Measurements from ENCODE around the gene PRDM16.

DNA sequence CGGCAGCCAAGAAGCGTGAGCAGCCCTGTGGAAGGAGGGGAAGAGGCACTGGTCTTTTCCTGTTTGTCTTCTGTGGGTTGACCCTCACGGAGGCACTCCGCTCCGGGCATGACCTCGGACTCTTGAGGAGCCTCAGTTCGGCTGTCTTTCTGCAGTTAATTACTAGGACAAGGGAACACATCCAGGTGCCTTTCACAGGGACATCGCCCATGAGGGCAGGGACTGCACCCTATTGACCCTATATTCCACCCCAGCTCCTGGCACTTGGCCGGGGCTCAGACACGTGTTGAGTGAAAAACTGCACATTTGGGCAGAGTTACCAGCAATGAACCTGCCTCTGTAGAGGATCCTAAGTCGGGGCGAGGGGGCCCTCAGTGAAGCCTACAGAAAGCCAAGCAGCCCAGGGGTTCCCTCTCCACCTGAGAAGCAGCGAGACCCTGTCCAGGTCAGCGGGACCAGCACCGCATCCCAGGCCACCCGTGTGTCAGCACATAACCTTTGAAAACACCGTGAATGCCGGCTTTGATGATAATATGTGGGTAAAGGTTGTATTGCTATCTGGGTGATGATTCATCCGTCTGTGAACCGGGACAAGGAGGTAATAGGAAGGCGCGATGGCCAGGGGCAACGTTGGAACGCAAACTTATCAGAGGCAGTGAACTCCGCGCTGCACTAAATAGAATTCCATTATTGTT lies 224.0 kb downstream of the PRDM16 start:
- TF ChIP-seq, protein P1, sequence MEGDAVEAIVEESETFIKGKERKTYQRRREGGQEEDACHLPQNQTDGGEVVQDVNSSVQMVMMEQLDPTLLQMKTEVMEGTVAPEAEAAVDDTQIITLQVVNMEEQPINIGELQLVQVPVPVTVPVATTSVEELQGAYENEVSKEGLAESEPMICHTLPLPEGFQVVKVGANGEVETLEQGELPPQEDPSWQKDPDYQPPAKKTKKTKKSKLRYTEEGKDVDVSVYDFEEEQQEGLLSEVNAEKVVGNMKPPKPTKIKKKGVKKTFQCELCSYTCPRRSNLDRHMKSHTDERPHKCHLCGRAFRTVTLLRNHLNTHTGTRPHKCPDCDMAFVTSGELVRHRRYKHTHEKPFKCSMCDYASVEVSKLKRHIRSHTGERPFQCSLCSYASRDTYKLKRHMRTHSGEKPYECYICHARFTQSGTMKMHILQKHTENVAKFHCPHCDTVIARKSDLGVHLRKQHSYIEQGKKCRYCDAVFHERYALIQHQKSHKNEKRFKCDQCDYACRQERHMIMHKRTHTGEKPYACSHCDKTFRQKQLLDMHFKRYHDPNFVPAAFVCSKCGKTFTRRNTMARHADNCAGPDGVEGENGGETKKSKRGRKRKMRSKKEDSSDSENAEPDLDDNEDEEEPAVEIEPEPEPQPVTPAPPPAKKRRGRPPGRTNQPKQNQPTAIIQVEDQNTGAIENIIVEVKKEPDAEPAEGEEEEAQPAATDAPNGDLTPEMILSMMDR (IDR thresholded peaks at IDR 0.05; ENCODE audit: low read depth, low read length, missing input control), result no peak
- TF ChIP-seq, protein P2, sequence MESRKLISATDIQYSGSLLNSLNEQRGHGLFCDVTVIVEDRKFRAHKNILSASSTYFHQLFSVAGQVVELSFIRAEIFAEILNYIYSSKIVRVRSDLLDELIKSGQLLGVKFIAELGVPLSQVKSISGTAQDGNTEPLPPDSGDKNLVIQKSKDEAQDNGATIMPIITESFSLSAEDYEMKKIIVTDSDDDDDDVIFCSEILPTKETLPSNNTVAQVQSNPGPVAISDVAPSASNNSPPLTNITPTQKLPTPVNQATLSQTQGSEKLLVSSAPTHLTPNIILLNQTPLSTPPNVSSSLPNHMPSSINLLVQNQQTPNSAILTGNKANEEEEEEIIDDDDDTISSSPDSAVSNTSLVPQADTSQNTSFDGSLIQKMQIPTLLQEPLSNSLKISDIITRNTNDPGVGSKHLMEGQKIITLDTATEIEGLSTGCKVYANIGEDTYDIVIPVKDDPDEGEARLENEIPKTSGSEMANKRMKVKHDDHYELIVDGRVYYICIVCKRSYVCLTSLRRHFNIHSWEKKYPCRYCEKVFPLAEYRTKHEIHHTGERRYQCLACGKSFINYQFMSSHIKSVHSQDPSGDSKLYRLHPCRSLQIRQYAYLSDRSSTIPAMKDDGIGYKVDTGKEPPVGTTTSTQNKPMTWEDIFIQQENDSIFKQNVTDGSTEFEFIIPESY (IDR thresholded peaks at IDR 0.05), result no peak
- TF ChIP-seq SP1 (IDR thresholded peaks at IDR 0.05) (no peak), YY1 (IDR thresholded peaks at IDR 0.05) (no peak), HNF4A (conservative IDR thresholded peaks at IDR 0.05) (no peak), RXRA (IDR thresholded peaks at IDR 0.05) (peak in 1 of 2 donors; percentile 20), RAD21 (IDR thresholded peaks at IDR 0.05) (no peak), TAF1 (conservative IDR thresholded peaks at IDR 0.05) (no peak)
- TF ChIP-seq, protein P3, sequence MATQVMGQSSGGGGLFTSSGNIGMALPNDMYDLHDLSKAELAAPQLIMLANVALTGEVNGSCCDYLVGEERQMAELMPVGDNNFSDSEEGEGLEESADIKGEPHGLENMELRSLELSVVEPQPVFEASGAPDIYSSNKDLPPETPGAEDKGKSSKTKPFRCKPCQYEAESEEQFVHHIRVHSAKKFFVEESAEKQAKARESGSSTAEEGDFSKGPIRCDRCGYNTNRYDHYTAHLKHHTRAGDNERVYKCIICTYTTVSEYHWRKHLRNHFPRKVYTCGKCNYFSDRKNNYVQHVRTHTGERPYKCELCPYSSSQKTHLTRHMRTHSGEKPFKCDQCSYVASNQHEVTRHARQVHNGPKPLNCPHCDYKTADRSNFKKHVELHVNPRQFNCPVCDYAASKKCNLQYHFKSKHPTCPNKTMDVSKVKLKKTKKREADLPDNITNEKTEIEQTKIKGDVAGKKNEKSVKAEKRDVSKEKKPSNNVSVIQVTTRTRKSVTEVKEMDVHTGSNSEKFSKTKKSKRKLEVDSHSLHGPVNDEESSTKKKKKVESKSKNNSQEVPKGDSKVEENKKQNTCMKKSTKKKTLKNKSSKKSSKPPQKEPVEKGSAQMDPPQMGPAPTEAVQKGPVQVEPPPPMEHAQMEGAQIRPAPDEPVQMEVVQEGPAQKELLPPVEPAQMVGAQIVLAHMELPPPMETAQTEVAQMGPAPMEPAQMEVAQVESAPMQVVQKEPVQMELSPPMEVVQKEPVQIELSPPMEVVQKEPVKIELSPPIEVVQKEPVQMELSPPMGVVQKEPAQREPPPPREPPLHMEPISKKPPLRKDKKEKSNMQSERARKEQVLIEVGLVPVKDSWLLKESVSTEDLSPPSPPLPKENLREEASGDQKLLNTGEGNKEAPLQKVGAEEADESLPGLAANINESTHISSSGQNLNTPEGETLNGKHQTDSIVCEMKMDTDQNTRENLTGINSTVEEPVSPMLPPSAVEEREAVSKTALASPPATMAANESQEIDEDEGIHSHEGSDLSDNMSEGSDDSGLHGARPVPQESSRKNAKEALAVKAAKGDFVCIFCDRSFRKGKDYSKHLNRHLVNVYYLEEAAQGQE (IDR thresholded peaks at IDR 0.05), result no peak
- TF ChIP-seq, protein P4, sequence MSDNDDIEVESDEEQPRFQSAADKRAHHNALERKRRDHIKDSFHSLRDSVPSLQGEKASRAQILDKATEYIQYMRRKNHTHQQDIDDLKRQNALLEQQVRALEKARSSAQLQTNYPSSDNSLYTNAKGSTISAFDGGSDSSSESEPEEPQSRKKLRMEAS (IDR thresholded peaks at IDR 0.05), result no peak
